Measurements from ENCODE around the gene TOR1AIP1.

The TOR1AIP1 gene

DNA sequence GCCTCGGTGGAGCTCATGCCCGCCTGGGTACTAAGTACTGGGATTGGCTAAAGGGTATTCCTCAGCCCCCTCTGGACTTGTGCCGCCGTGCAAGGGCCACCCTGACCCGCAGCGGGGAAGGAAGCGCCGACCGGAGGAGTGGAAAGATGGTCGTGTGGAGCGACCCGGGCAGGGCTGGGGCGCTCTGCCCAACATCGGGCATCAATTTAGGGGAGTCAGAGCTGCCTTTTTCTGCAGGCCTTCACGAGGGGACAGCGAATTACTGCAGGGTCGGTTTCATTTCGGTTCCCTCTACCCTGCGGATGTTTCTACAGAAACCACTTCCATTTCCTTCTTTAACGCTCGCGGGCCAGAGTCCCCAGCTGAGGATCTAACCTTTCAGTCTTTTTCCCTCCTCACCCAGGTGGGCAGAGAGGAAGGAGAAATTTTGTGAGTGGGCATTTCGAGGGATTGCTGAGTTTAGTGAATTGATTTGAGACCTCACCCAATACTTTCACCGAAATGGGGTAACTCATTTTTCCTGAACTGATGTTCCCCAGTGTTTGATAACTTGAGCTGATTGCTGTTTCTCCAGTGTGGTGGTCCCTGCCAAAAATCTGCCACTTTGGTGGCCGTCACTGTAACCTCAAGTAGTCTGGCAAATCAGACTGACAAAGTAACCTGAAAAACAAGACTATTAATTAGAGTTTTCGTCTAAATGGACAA lies 1.1 kb downstream of the TOR1AIP1 start:
- DNase-seq, result peak; percentile 84

DNA sequence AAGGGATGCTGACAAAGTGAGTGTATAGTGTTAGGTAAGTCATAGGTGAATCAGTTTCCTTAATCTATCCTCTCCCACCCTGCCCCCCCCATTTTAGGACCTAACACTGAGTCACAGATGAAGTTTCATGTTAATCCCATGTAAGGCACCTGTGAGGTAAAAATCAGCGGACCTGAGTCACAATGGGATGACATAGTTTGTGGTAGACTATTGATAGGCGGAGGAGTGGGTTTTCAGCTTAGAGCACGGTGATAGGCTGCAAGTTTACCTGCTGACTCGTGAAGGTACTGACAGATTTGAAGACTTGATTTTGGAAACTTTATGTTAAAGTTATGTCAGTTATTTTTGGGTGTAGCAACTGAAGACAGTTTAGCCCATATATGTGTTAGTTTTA lies 1.7 kb downstream of the TOR1AIP1 start:
- DNase-seq, result no peak

DNA sequence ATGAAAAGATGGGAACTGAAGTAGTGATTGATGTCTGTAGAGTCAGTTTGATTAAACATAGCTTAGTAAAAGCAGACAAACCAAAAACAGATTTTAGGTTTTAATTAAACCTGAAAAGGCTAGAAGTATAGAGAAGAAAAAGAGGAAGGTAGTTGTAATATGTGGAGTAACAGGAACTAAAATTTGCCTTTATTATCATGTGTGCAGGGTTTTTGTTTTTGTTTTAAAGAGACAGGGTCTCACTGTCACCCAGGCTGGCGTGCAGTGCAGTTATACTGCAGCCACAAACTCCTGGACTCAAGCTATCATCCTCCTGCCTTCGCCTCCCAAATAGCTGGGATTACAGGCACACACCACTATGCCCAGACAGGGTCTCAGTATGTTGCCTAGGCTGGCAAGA lies 6.0 kb downstream of the TOR1AIP1 start:
- DNase-seq, result no peak

DNA sequence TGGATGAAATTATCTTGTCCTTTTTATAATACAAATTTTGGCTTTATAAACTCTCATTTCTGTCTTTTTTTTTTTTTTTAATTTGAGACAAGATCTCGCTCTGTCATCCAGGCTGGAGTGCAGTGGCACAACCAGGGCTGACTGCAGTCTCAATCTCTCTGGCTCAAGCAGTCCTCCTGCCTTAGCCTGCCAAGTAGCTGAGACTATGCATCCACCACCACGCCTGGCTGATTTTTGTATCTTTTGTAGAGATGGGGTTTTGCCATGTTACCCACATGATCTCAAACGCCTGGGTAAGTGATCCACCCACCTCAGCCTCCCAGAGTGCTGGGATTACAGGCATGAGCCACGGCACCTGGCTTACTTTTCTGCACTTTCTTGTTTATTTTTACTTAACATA lies 7.5 kb downstream of the TOR1AIP1 start:
- DNase-seq, result no peak

DNA sequence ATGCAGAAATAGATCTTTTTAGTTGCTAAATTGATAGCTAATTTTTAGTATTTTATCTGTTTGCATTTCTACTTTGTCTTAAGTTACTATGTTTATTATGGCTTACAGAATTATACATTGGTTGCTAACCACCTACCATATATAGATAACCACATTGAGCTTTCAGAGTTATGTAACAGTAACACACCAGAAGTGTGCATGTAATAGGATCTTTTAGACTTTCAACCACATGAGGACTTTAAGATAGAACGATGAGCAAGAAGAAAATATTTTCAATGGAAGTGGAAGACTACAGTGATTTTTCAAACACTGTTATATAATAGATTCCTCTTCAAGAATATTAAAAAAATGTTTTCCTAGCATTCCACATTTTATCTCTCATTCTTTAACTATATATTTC lies 28.8 kb downstream of the TOR1AIP1 start:
- no peak for DNase-seq

DNA sequence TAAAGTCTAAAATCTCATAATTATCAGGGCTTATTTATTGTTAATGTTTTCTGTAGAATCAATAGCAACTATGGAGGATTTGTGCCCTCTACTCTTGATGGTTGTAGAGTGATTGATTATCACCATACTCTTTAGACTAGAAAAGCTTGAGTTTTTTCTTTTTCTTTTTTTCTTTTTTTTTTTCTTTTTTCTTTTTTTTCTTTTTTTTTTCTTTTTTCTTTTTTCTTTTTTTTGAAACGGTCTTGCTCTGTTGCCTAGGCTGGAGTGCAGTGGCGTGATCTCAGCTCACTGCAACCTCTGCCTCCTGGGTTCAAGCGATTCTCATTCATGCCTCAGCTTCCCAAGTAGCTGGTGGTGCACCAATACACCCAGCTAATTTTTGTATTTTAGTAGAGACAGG lies 29.7 kb downstream of the TOR1AIP1 start:
- DNase-seq, result no peak

DNA sequence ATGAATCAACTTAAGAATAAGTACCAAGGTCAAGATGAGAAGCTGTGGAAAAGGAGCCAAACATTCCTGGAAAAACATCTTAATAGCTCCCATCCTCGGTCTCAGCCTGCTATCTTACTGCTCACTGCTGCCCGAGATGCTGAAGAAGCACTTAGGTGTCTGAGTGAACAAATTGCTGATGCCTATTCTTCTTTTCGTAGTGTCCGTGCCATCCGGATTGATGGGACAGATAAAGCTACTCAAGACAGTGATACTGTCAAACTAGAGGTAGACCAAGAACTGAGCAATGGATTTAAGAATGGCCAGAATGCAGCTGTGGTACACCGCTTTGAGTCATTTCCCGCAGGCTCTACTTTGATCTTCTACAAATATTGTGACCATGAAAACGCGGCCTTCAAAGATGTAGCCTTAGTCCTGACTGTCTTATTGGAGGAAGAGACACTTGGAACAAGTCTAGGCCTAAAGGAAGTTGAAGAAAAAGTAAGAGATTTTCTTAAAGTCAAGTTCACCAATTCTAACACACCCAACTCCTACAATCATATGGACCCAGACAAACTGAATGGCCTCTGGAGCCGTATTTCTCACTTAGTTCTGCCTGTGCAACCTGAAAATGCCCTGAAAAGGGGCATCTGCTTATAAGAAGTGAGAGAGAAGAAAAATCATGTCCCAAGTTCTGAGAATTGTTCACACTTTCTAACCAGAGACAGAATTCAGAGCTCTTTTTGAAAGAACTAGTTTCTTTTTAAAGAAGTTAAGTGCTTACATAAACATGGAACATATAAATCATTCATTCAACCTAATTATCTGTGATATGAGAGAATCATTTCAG lies 35.7 kb downstream of the TOR1AIP1 start:
- DNase-seq, result no peak

DNA sequence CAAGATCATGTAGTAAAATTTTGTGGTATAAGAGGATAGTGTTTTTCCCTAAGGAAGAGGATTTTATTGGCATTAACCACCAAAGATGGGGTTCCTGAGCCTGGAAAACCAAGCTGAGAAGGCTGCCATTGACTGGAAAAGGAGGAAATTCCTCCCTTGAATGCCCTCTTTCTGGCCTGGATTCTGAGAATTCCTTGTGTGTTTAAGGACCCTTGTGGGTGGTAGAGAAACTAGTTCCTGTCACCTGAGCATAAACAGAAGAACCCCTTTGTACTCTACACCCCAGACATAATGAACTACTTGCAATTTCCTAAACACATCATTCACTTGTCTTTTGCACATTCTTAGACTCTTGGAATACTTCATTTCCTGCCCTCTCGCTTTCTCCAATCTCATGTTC lies 39.4 kb downstream of the TOR1AIP1 start:
- DNase-seq, result no peak

DNA sequence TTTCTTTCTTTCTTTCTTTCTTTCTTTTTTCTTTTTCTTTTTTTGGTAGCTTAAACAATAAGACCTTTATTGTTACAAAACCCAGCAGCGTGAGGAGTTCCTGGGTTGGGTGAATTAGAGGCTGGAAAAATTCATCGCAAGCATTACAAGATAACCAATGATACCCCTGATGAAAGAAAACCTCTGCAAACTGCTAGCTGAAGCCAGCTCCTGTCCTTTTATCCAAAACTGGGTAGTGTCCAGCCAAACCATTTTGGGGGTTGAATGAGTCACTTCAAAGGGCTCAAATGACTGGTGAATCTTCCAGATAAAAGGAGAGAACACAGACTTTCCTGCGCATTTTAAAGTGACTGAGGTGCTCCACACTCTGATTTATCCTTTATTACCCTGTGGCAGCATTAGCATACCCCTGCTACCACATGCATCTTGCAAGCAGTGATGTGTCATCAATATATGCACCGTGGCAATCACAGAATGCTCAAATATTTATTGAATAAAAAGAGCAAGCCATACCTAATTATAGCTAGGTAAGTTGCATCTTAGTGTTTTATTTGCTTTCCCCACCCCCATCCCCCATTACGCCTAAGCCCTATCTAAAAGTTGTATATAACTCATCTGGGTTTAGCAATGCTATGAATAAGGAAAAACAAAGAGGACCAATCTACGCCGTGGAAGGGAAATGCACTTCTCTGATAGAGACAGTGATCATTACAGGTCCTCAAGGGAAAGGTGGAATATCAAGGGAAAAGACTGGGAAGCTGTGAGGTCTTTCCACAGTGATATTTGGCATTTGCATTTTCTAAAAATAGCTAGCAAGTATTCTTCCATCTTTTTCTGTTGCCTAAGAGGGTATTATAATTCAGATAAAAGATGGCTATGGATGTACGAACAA lies 40.1 kb downstream of the TOR1AIP1 start:
- no peak for DNase-seq

DNA sequence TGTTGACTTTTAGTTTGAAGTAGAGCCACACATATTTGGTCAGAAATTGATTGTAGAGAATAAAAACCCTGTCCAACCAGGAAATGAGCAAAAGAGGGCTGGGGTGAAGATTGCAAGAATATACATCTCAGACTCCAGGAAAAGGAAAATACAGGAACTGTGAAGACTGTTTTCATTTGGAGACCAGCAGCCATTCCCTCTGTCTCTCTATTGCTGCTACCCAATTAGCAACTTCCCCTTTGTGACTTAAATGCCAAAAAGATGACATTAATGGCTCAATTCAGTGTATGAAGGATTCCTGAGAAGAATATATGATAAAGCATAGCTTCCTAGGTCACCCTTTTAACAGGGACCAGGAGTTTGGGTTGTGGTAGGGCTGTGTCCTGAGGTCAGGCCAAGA lies 40.9 kb downstream of the TOR1AIP1 start:
- no peak for DNase-seq

DNA sequence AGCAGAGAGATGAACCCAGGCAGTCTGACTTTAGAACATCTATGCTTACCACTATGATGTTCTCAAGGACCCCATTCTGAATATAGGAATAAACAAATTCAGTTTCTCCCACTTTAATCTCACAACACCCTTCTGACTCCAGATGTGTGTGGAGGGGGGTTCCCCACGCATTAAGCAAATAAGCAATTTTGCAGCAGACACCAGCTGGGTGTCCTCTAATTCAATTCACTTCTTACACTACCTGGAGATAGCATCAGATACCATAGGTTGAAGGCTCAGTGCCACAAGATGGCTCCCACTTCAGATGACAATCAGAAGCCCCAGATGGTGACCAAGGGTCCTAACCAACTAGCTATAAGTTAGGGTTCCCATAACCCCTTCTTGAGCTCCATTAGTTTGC lies 42.2 kb downstream of the TOR1AIP1 start:
- no peak for DNase-seq

DNA sequence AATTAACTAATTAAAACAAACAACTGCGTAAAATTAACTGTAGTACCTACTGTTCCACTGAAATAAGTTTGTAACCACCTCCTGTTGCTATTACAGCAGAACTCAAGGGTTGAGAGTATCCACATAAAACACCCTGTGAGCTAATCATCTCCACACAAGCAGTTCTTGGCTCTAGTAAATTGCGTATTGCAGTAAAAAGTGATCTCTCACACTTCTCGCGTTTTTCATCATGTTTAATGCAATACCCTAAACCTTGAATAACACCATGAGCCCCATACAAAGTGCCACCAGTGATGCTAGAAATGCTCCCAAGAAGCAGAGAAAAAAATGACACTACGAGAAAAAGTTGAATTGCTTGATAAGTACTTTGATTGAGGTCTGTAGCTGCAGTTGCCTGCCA lies 43.2 kb downstream of the TOR1AIP1 start:
- no peak for DNase-seq

DNA sequence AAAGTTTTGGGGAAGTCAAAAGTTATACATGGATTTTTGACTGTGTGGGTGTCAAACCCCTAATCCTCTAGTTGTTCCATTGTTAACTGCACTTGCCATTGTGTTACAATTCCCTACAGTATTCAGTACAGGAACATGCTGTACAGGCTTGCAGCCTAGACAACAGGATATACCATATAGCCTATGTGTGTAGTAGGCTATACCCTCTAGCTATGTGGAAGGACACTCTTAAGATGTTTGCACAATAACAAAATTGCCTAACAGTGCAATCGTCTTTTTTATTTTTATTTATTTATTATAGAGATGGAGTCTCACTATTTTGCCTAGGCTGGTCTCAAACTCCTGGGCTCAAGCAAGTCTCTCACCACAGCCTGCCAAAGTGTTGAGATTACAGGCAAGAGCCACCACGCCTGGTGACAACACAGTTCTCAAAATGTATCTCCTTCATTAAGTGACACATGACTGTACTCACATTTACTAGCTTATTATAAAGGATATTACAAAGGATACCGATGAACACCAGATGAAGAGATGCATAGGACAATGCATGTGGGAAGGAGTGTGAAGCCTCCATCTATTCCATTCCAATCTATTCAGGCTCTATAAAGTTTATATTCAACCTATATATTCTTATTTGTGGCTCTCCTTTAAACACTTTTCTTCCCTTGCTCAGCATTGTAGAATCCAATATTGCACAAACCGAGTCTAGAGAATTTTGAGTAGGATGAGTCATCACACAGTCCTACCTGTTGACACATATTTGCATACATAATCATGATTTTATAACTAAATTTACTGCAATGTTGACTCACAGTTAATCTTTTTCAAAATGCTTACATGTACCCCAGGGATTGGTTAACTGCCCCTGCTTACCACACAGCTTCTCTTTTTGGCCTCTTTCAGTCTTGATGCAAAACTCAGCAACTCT lies 44.1 kb downstream of the TOR1AIP1 start:
- DNase-seq, result no peak

DNA sequence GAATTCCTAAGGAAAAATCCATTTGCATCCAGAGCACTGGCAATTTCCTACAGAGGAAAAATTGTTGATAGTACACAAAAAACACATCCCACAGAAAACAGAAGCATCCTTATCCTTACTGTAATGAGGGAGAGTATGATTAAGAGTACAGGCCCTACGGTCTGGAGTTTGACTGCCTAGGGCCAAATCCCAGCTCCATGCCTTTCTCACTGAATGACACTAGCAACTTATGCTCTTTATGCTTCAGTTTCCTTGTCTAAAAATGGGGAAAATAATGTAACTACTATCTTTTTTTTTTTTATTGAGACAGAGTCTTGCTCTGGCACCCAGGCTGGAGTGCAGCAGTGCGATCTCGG lies 44.7 kb downstream of the TOR1AIP1 start:
- DNase-seq, result no peak

DNA sequence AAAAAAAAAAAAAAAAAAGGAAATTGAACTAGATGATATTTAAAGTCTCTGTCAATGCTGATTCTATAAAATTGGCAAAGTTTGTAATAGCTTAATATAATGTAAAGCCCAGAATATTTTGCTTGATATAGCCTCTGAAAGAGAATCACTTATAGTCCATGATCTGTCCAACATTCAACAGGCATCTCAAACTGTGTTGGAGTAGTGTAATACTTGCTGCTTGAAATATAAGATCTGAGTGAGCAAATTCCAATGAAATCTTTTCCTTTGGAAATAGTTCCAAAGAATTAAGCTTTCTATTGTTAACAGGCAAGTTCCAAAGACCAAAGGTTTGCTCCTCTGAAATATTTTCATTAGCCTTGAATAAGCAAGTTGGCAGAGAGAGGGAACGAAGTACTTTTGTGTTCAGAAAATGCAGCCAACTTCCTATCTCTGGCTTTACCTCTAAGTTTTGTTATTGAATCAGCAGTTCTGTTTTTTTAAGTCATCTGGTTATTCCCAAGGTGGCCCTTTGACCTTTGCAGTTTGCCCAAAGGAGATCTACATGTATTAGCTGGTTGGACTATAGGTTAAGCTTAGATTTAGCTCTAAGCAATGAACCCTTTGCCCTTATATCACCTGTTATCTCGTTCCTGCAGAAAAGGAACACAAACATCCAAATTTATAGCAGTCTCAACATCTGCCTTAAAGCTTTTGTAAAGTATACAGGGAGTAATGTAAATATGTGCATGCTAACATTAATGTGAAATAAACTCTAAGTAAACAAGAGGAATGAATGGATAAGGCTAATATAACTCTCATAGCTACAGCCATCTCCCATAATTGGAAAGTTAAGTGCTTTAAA lies 48.1 kb downstream of the TOR1AIP1 start:
- no peak for DNase-seq

DNA sequence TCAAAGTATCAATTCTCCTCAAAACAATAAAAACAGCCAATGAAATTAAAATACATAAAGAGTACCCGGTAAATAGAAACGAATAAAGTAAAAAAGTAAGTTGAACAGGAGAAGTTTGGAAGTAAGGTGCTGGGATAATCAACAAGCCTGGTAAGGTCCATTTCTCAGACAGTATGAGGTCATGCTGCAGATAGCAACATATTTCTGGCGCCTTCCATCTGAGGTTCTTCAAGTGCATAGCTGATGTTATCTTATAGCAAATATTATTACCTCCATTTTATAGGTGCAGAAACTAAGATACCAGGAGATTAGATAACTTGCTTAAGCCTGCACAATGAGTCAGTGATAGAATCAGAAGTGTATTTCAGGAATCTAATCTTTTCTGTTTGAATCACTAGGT lies 48.8 kb downstream of the TOR1AIP1 start:
- DNase-seq, result no peak

DNA sequence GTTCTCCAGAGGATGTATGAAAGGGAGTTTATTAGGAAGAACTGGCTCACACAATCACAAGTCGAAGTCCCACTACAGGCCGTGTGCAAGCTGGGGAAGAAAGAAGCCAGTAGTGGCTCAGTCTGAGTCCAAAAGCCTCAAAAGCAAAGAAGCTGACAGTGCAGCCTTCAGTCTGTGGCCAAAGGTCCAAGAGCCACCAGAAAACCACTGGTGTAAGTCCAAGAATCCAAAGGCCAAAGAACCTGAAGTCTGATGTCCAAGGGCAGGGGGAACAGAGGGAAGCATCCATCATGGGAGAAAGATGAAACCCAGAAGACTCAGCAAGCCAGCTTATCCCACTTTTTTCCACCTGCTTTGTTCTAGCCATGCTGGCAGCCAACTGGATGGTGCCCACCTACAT lies 51.1 kb downstream of the TOR1AIP1 start:
- DNase-seq, result no peak

DNA sequence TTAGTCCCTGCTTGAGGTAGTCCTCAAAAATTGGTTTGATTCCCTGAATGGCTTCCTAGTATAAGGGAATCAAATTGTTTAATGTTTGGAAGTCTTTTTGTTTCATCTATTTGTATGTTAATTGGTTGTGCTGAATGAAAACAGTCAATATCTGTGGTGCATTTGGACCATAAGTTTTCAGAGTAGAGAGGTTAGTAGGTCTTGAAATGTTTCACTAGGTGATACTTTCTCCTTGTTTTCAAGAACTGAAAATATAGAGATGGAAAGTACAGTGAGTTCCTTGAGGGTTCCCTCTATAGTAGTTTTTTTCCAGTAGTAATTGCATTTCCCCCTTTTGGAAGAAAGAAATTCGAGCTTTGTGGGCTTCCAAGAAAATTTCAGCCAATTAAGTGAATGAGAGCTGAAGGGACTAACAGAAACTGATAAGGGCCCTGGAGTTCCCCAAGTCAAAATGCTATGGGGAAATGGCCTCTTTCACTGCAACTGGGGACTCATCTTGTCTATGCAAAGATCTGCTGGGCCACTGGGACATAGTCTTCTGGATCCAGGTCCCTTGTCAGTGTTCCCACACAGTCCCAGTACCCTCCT lies 53.9 kb downstream of the TOR1AIP1 start:
- no peak for DNase-seq

DNA sequence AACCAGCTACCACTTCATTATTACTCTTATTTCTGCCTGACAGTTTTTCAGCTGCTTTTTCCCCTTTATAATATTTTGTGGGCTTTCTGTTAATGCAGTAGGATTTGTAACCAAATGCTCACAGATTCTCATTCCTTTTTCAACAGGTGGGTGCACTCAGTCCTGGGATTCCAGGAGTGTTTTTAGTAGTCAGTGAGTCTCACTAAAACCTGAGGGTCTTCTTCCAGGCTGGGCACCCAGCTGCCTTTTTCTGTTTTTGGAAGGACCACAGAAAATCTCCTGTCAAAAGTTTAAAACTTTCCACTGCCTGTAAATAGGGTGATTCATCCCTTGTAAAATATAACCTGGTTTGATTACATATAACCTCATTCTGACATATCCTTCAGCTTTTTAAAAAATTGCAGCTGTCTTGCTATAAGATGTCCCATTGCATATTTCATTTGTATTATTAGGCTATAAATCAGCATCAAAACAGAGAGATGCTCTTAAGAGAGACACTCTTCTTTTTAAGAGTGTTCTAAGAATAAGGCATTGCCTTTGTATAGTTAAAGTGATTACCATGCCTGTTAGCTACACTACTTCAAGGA lies 55.7 kb downstream of the TOR1AIP1 start:
- DNase-seq, result no peak

DNA sequence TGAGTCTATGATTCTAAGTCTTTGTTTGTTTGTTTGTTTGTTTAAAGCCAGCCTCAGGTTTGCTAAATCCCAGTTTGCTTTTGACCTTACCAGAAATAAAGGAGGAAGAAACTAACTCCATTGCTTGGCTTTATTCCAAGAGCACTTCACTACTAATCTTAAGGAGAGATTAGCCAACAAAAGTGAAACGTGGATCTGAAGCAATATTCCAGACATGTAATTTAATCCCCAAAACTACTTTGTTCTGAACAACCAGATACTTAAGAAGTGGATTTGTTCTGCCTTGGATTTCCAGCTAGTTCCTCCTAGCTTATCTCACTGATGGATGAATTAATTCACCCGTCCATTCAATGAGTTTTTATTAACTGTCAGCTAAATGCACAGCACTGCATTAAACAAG lies 56.7 kb downstream of the TOR1AIP1 start:
- DNase-seq, result no peak

DNA sequence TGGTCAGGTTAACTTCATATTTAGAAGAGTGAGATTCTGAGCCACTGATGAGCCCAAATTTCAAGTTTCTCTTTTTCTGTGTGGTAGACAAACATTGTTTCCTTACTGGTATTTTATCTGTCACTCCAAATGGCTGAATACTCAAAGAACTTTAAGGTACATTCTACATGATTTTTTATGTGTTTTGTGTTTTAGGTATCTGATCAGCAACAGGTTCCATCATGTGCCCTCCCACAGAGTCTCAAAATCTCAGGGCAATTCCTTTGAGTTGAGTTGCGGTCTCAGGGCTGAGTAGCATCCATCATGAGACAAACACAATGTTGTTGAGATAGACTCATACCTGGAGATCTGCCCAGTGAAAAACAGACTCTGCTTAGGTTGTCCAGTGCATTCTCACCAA lies 57.9 kb downstream of the TOR1AIP1 start:
- no peak for DNase-seq
